HG03575 (cell line): Measurements from ENCODE around the gene KIAA0825.
"Not testable (repeated sequence)": the region's sequence is repeated elsewhere in the genome, so short reads cannot be mapped to it uniquely, and the experiment has no call there.

Experiments used
- ATAC-seq: cut with Tn5 transposase; IDR thresholded peaks from one replicate; pipeline ENCODE4 v1.9.1; 2021; ENCODE audit not compliant: unreplicated experiment, insufficient number of reproducible peaks, low FRiP score; ENCODE audit errors: extremely low read depth

The KIAA0825 gene

DNA sequence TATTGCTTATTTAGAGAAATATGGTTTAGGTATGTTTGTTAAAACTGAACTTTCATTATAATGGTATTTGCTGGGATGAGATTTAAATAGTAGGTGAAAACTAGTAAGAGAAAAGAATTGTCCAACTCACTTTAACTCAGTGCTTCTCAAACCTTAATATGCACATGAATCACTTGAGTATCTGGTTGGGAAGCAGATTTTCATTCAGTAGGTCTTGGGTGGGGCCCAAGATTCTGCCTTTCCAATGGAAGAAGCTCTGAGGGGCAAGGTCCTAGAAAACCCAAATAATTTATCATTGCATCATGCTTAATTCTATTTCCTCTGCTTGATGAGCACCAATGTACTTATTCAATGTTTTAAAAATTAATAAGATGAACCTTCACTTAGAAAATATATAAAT, 262.6 kb downstream of the KIAA0825 start:
- no peak for ATAC-seq

DNA sequence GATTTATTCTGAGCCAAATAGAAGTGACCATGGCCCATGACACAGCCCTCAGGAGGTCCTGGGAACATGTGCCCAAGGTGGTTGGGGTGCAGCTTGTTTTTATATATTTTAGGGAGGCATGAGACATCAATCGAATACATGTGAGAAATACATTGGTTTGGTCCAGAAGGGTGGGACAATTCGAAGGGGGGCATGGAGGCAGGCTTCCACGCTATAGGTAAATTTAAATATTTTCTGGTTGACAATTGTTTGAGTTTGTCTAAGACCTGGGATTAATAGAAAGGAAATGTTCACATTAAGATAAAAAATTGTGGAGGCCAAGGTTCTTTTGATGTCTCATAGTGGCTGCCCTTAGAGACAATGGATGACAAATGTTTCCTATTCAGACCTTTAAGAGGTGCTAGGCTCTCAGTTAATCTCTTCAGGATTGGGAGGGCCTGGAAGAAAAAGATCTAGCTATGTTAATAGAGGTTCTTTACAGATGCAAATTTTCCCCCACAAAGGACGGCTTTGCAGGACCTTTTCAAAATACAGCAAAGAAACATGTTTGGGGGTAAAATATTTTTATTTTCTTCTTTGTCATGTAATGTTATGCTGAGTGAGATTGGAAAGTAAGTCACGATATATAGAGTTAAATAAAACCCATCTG, 263.4 kb downstream of the KIAA0825 start:
- not testable (repeated sequence) for ATAC-seq

DNA sequence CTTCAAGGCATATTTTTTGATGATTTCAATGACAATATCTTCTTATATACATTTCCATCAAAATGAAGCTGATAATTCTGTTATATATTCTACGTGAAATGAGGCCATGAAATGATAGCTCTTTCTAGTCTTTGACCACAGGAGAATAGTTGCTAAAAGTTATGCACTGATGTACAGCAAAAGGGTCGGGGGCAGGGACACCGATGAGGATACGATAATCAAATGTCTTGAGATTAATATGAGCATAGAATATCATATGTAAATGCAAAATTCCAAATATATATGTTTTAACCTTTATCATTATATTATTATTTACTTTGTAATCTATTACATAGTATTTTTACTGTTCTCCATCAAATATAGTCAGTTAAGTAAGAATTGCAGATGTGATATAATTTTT, 264.8 kb downstream of the KIAA0825 start:
- no peak for ATAC-seq

DNA sequence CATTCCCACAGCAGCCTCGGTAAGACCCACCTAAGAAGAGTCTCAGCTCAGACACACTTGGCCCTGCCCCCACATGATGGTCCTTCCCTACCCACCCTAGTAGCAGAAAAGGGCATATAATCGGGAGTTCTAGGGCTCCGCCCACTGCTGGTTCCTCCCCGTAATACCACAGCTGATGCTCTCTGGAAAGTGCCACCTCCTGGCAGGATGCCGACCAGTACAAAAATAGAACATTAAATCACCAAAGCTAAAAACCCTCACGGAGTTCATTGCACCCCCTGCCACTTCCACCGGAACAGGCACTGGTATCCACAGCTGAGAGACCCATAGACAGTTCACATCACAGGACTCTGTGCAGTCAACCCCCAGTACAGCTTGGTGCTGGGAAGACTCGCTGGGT, 271.3 kb downstream of the KIAA0825 start:
- ATAC-seq, result no peak

DNA sequence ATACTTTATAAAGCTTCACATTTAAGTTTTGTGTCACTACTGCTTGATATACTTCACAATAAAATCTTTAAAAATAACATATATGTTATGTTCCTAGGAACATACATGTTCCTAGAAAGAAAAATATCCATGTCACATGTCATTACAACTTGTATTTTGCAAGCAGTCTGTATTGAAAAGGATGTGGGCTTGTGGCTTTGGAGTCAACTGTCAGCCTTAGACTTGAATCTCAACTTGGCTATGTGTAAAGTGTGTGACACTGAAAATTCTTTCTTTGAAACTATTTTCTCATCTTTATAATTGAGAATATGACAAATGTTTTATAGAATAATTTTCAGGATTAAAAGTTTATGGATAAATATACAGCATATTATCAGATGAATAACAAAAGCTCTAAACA, 273.1 kb downstream of the KIAA0825 start:
- ATAC-seq, result no peak

DNA sequence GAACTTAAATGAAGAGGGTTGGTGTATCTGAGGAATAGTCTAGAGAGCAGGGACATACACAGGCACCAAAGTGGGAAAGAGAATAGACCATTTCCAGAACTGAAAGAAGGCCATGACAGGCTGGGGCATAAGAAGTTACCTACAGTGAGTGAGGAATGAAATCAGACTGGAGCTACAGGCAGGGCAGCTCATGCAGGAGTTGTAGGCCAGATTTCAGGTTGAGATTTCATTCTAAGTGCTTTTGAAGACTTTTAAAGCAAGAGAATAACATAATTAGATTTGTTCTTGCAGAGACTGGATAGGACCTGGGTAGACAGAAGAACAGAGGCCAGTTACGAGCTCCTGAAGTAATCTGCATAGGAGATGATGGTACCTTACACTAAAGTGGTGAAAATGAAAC, 280.8 kb downstream of the KIAA0825 start:
- no peak for ATAC-seq

DNA sequence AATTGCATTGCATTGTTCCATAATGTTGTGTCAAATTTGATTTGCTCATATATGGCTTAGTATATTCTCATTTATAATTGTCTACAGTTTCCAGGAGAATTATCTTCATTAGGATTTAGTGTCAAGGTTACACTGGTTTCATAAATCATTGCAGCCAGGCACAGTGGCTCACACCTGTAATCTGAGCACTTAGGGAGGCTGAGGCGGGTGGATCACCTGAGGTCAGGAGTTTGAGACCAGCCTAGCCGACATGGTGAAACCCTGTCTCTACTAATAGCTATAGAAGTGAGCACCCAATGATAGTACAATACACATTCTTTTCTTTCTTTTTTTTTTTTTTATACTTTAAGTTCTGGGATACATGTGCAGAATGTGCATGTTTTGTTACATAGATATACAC, 282.5 kb downstream of the KIAA0825 start:
- no peak for ATAC-seq

DNA sequence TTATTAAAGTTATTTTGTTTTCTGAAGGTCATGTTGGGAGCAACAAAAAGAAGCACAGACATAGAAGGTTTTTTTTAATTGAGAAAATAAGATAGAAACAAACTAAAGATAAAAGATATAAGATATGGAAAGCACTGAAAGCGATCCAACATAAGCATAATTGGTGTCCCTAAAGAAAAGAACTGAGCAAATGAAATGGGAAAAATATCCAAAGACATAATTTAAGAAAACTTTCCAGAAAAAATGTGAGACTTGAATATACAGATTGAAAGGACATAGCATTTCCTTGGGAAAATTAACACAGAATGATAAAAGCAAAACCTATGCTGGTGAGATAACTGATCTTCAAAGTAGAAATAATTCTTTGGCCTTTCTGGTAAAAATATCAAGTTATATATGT, 289.3 kb downstream of the KIAA0825 start:
- ATAC-seq, result no peak

DNA sequence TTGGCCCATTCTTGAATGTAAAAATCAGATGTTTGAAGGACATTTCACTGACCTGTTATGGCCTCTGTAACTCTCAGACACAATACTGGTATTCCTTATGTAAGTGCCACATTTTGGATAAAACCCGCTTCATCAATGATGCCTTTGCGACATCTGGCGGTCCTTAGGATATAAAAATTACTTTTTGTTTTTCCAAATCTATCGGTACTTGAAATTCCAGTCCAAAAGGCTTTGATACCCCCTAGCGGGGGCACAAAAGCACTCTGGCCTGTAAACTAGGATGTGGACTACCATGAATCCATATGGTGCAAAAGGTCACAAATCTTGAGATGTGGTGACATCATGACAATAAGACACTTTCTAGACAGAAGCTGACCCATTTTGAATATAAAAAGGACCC, 291.8 kb downstream of the KIAA0825 start:
- no peak for ATAC-seq

DNA sequence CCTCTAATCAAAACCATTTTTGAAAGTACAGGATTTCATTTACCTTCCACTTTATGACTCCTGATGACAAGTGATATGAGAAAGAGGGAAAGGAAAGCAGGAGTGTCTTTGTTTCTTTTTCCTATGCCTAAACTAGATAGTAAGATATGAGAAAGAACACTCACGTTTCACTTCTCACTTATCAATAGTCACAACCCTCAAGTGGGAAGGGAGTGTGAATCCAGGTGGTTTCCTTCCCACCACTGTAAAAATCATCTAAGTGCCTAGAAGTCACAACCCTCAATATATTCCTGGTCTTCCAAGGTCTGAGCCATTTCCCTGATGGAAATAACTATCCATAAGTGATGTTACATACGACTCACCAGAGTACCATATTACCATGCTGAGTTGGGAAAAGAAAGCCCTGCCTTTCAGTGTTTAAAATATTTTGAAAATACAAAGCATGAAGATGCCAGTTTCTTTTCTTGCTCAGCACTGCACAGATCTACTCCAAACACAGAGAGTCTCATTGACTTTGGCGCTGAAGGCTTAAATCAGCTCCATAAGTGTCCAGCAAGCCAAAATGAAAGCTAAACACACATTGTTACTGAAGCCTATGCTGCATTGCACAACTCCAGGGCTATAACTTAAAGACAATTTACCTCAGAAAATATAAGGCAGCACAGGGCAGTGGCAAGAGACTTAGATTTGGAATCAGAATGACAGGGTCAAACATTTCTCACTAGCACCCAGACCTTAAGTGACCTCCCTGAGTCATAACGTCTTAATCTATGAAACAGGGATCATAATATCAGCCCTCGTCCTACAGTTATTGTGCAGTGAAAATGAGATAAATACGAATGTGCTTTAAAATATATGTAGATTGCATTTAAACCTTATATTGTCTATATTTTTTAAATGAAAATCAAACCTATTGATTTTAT, 301.2 kb downstream of the KIAA0825 start:
- no peak for ATAC-seq

DNA sequence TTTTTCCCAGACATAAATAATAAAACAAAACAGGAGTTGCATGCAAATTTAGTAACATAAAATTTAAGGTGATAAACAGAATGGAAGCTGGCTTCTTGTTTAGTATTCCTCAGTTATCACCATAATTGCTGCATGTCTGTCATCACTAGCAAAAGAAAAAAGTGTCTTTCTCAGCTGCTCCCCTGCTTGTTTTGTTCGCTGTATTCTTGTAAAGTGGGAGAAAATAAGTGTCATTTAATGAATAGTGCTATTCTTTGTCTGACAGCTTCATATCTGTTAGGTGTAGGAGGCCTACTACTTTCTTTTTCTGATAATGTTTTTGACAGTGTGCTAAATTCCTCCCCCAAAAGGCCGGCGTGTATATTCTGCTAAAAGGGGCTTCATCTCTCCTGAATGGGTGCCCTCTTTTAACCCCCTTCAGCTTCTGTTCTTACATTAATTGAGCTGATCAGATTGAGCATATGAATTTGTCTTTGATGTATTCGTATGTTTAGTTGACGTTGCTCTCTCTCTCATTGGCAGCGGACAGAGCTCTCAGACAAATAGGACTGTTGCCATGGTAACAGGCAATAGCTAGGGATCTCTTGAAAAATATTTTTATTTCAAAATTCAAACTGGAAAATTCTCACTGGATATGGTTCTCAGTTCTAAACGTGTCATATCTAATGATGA, 303.8 kb downstream of the KIAA0825 start:
- no peak for ATAC-seq

DNA sequence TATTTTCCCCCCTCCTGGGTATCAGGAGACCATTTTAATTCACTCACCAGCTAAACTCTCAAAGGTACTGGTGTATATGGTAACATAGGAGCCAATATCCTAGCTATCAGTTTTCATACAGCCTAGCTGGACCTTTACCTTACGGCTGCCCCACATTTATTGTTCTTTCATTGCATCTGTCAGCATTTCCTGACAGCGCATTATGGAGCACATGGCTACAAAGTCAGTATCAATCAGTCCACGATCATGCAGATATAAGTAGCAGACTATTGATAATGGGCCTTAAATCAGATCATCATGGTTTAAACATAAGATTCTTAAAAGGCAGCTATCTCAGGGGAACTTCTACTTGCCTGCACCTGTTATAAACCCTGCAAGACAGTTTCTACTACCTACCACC, 304.7 kb downstream of the KIAA0825 start:
- ATAC-seq, result no peak

DNA sequence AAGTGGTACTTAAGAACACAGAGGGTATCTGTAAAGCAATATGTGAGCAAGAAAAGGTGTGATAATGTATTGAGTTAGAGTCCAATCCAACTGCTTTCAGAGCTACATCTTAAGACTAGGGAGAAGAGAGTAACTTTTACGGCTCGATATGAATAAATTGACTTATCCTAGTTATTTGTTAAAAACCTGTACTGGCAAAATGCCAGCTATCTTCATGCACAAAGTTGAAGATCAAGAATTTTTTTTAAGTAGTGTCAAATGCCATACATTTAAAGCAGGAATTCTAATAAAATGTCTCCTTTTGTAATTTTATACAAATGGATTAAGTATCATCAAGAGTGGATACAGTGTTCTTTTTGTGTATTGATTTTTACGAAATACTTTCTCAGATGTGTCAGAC, 305.2 kb downstream of the KIAA0825 start:
- no peak for ATAC-seq

DNA sequence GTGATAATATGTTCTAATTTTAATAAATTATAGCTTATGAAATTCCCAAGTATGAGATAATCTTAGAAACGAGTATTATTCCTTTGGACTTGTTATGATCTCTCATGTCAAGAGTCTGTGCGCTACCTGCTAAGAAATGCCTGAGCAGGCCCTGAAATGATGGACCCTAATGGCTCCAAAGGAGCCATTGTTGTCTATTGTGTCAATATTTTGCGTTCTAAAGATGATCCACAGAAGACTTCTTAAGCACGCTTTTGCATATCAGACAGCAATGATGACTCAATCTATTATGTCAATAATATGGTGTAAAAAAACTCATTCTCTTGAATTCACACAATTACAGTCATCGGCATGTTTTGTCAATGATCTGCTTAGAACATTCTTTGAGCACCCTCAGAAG, 306.1 kb downstream of the KIAA0825 start:
- no peak for ATAC-seq

DNA sequence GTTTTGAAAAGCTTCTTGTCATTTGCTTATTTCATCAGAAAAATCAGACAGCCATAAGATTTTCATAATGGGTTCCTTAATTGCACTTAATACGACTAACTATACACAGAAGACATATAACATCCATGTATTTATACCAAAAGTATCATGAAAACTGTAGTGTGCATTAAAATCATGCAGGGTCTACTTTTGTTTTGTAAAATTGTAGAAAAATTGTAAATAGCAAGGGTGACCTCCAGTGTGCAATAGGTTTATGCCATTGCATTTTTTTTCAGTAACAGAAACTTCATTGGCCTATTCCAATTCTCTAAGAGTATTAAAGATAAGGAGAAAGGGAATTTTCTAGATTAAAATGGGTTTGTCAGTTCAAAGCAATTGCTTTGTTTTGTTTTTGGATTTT, 307.6 kb downstream of the KIAA0825 start:
- ATAC-seq, result no peak

DNA sequence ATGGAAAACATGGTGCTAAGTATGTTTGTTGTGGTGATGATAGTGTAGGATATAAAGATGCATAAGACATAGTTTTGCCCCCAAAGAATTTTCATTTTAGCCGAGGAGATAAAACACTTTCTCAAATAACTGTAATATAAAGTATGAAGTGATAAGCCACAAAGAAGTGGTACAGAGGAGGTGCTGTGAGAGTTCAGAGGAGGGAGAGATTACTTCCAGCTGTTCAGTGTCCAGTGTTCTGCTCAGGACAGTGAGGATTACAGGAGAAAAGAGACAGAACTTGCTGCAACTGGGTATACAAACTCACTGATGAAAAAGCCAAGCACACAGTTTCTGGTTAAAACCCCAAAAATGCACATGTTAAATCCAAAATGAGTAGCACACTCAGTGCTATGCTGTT, 309.3 kb downstream of the KIAA0825 start:
- ATAC-seq, result no peak

DNA sequence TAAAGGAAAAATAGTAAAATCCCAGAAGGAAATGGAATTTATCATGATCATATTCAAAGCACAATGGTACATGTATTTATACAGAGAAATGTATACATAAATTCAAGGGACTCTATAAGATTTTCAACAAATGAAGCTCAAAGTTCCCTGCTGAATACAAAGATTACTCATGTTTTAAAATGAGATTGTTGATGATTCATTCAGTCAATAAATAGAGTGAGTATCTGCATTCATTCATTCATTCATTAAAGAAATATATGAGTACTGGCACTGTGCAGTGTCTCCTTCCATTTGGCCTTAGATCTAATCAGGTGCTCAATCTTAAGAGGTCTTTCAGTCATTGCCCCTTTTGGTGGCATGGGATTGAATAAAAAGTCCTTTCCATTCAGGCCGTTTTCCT, 310.0 kb downstream of the KIAA0825 start:
- no peak for ATAC-seq

DNA sequence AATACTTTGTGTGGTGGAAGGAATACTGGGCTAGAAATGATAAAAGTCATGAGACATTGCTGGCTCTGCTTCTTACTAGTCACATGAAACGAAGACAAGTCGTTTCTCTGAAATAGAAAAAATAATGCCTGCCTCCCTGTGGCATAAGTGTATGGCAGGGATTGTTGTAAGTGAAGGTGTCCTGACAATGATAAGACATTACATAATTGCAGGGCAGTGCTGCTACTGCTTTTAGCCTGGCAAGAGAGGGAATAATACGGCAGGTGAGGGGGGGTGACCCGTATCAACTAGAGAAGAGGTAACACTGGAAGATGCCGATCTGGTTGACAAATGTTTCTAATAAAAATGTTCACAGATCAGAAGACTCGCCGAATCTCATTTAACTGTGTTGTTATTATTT, 314.3 kb downstream of the KIAA0825 start:
- ATAC-seq, result no peak

DNA sequence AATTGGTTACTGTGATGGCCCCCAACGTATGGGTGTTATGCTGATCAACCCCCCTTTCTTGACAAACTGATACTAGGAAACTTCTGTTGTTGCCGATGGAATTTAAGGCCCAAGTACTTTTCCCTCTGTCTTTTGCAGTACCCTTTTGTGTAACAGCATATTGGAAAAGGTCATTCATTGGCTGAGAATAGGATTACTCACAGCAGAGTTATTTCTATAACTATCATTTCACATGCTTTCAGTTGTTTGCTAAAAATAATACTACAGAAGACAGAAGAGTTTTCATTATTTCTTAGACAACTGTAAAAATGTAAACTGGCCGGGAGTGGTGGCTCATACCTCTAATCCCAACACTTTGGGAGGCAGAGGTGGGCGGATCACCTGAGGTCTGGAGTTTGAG, 329.5 kb downstream of the KIAA0825 start:
- ATAC-seq, result no peak

DNA sequence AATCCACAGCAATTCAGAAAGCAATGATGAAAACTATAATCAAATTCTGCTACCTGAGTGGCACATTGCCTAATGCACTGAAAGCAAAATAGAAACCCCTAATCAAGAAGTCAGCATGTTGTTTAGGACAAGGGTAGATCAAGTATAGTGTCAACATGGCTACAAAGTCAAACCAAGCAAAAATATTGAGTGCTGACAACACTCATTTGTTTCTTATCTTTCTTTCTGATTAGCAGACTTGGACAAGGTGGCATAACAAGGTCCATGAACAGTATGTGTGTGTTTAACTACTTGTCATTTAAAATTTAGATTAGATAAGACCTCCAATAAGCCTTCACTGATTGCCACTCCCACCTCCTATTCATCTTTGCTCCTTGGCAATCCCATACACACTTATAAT, 332.4 kb downstream of the KIAA0825 start:
- no peak for ATAC-seq
